DOHH2 (cell line): Measurements from ENCODE around the gene POMGNT2.

Experiments used
- EZH2phosphoT487 ChIP-seq: fragments of 200-600 bp; sonication (generic); IDR thresholded peaks from 2 replicates; pipeline ENCODE4 v1.6.1; 2017; ENCODE audit warnings: borderline replicate concordance, mild to moderate bottlenecking, antibody characterized with exemption, low read length, moderate library complexity, mixed read lengths
- TF ChIP-seq, protein P1 (sequence below): fragments of 200-600 bp; sonication (generic); IDR thresholded peaks from one replicate; pipeline ENCODE4 v1.5.1; 2014; ENCODE audit warnings: antibody characterized with exemption, mild to moderate bottlenecking, low read depth, low read length; ENCODE audit not compliant: poor library complexity, severe bottlenecking

DNA sequence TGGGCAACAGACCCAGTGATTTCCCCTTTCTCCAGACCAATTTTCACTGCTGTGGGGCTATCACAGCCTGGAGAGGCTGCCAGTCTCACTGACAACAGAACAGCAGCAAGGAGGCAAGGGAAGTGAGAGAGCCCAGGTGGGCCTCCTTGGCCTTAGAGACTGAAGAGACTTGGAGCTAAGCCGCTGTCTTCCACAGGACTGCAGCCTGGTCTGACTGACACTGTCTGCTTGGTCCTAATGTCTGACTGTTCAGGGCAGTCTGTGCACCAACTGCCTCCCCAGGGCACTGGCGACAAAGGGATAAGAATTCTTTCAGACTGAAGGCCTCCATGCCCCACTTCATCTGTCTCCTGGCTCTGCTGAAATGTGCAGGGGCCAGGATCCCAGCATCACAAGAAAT, 11.5 kb downstream of the POMGNT2 start:
- TF ChIP-seq, protein P1, sequence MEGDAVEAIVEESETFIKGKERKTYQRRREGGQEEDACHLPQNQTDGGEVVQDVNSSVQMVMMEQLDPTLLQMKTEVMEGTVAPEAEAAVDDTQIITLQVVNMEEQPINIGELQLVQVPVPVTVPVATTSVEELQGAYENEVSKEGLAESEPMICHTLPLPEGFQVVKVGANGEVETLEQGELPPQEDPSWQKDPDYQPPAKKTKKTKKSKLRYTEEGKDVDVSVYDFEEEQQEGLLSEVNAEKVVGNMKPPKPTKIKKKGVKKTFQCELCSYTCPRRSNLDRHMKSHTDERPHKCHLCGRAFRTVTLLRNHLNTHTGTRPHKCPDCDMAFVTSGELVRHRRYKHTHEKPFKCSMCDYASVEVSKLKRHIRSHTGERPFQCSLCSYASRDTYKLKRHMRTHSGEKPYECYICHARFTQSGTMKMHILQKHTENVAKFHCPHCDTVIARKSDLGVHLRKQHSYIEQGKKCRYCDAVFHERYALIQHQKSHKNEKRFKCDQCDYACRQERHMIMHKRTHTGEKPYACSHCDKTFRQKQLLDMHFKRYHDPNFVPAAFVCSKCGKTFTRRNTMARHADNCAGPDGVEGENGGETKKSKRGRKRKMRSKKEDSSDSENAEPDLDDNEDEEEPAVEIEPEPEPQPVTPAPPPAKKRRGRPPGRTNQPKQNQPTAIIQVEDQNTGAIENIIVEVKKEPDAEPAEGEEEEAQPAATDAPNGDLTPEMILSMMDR: no peak
- no peak for TF ChIP-seq EZH2phosphoT487
